Fibroblast of lung (primary cell): ENCODE data around the gene INO80C. TPM values are rescaled to one million over a fixed set of nuclear protein-coding genes. Genes with fewer than 3 reads are reported as not detected.

ENCODE experiments used
- DNase-seq, 2 donors: peaks; one replicate each; pipeline versions ENCODE4 v3.0.0 to v3.0.0-alpha.2; 2010; ENCODE audit warnings: low read depth in 2 of 2
- H2AFZ ChIP-seq: 2 replicates; pipeline ENCODE4 v1.5.1; 2012; ENCODE audit warnings: low read length, control low read depth, inconsistent platforms
- H3K27ac ChIP-seq: 2 replicates; pipeline ENCODE4 v1.5.1; 2011; ENCODE audit warnings: low read length, control low read depth; ENCODE audit not compliant: insufficient read depth
- H3K27me3 ChIP-seq: 2 replicates; pipeline ENCODE4 v1.5.1; 2011; ENCODE audit warnings: mild to moderate bottlenecking, low read length; ENCODE audit not compliant: control insufficient read depth, insufficient read depth
- H3K36me3 ChIP-seq: 2 replicates; pipeline ENCODE4 v1.5.1; 2011; ENCODE audit warnings: low read length; ENCODE audit not compliant: control insufficient read depth, insufficient read depth
- H3K4me1 ChIP-seq: 2 replicates; pipeline ENCODE4 v1.5.1; 2011; ENCODE audit warnings: low read length; ENCODE audit not compliant: control insufficient read depth, insufficient read depth; ENCODE audit errors: extremely low read depth
- H3K4me2 ChIP-seq: 2 replicates; pipeline ENCODE4 v1.5.1; 2011; ENCODE audit warnings: low read length, control low read depth; ENCODE audit not compliant: insufficient read depth; ENCODE audit errors: extremely low read depth
- H3K4me3 ChIP-seq, 4 experiments: fragments of 200-600 bp in 1 of 4; sonication (generic) in 1 of 4; replicated peaks in 1 of 4; 2 replicates each; pipeline ENCODE4 v1.5.1; 2011 to 2016; ENCODE audit warnings: low read length in 4 of 4, low read depth in 3 of 4, mild to moderate bottlenecking in 3 of 4, control low read depth in 2 of 4, inconsistent platforms in 1 of 4, mixed read lengths in 1 of 4; ENCODE audit not compliant: insufficient read depth in 1 of 4; ENCODE audit errors: control extremely low read depth in 1 of 4
- H3K79me2 ChIP-seq: 2 replicates; pipeline ENCODE4 v1.5.1; 2012; ENCODE audit warnings: mild to moderate bottlenecking, low read length, inconsistent platforms; ENCODE audit not compliant: control insufficient read depth, insufficient read depth
- H3K9ac ChIP-seq: 2 replicates; pipeline ENCODE4 v1.5.1; 2011; ENCODE audit warnings: mild to moderate bottlenecking, low read length, control low read depth; ENCODE audit not compliant: insufficient read depth
- H3K9me3 ChIP-seq: 2 replicates; pipeline ENCODE4 v1.5.1; 2012; ENCODE audit warnings: low read depth, low read length; ENCODE audit not compliant: control insufficient read depth, insufficient read depth
- H4K20me1 ChIP-seq: 2 replicates; pipeline ENCODE4 v1.5.1; 2011; ENCODE audit warnings: low read length; ENCODE audit not compliant: control insufficient read depth, insufficient read depth; ENCODE audit errors: extremely low read depth
- EZH2 ChIP-seq: IDR thresholded peaks from 2 replicates; pipeline ENCODE4 v1.5.1; 2012; ENCODE audit warnings: low read length, control low read depth, mild to moderate bottlenecking; ENCODE audit errors: missing control alignments
- polyA plus RNA-seq, 2 donors: library from polyadenylated mRNA; depleted of rRNA in 1 of 2; stranded (reverse) in 1 of 2; unstranded in 1 of 2; fragments of >200 nt; gene quantifications; 2 replicates each; pipeline ENCODE4 v1.2.1, GENCODE V29; 2011 to 2012; ENCODE audit warnings: missing spikeins in 1 of 2
- total RNA-seq: library from RNA; depleted of rRNA; stranded (reverse); fragments of >200 nt; gene quantifications from 2 replicates; pipeline ENCODE4 v1.2.1, GENCODE V29; 2014
- TF ChIP-seq, protein P1 (sequence below), 2 donors: IDR thresholded peaks in 1 of 2; conservative IDR thresholded peaks in 1 of 2; 1 replicate in 1 of 2; 2 replicates in 1 of 2; pipeline ENCODE4 v1.5.1; 2011 to 2012; ENCODE audit warnings: low read length in 2 of 2, control low read depth in 1 of 2, inconsistent platforms in 1 of 2, low read depth in 1 of 2, mild to moderate bottlenecking in 1 of 2

Gene INO80C
- total and polyA plus RNA-seq, 2 donors (not counting 1 experiment from before 2014, with no cell fraction given), result 3.1 to 9.4 TPM

DNA sequence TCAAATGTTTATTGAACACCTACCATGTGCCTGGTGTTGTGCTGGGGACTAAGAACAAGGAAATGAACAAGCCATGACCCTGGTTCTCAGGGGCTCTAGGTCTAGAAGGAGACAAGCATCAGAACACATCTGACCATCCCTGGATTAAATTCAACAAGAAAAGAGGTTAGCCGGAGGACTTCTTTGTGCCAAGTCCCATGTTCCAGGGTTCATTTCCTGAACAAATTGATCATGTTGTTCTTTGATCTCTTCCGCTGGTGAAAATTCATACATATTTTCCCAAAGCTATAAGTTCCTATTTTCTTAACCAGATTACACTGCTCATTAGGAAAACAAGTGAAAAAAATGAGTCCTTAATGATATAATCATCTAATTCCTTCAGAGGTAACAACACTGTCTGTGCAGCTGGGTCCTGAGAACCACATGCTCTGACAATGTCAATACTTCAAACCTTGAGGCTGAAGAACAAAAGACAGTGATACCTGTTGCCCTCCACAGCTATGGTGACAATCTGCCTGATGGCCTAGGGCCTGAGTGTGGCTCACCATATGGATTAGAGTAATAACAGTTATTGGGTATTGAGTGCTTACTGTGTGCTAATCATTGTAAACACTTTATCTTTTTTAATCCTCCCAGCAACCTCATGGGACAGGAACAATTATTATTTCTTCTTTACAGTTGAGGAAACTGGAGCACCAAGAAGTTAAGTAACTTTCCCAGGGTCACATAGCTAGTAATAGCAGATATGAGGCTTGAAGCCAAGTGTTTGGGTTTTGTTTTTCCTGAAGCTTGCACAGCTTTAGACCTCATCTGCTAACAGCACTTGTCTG, 24.6 kb upstream of the INO80C start:
- H3K9me3 ChIP-seq, result no peaks in the 10 kb centered on the region
- no peak overlapping the region for H3K9ac ChIP-seq
- no peaks in the 10 kb centered on the region for H3K36me3 ChIP-seq
- no peaks in the 10 kb centered on the region for H4K20me1 ChIP-seq
- DNase-seq, result no peak
- H3K4me1 ChIP-seq, result peaks cover 2% of the 10 kb centered on the region
- no peak overlapping the region for H3K4me3 ChIP-seq
- H3K4me2 ChIP-seq, result no peak overlapping the region
- H3K79me2 ChIP-seq, result no peaks in the 10 kb centered on the region
- H2AFZ ChIP-seq, result no peak overlapping the region
- TF ChIP-seq, protein P1, sequence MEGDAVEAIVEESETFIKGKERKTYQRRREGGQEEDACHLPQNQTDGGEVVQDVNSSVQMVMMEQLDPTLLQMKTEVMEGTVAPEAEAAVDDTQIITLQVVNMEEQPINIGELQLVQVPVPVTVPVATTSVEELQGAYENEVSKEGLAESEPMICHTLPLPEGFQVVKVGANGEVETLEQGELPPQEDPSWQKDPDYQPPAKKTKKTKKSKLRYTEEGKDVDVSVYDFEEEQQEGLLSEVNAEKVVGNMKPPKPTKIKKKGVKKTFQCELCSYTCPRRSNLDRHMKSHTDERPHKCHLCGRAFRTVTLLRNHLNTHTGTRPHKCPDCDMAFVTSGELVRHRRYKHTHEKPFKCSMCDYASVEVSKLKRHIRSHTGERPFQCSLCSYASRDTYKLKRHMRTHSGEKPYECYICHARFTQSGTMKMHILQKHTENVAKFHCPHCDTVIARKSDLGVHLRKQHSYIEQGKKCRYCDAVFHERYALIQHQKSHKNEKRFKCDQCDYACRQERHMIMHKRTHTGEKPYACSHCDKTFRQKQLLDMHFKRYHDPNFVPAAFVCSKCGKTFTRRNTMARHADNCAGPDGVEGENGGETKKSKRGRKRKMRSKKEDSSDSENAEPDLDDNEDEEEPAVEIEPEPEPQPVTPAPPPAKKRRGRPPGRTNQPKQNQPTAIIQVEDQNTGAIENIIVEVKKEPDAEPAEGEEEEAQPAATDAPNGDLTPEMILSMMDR (conservative IDR thresholded peaks at IDR 0.05 in 1 of 2, IDR thresholded peaks at IDR 0.05 in 1 of 2; ENCODE audit: low read depth in 1 of 2, low read length in 2 of 2), result no peak
- TF ChIP-seq EZH2, result no peak
- no peaks in the 10 kb centered on the region for H3K27me3 ChIP-seq
- no peak overlapping the region for H3K27ac ChIP-seq

DNA sequence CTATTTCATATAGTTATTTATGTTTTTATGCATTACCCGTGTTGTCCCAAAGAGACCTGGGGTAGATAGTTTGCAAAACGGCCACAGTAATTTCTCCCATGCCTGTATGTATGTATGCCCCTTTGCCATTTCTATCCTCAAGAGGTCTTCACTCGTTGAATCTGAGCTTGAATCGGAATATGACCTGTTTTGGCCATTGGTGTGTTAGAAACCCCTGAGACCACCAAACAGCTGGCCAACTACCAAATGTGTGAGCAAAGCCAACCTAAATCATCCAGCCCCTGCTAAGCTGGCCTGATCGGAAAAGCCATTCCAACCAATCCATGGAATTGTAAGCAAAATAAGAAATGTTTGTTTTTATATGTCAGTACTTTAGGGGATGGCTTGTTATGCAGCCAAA, 23.4 kb upstream of the INO80C start:
- H3K27me3 ChIP-seq, result no peaks in the 10 kb centered on the region

DNA sequence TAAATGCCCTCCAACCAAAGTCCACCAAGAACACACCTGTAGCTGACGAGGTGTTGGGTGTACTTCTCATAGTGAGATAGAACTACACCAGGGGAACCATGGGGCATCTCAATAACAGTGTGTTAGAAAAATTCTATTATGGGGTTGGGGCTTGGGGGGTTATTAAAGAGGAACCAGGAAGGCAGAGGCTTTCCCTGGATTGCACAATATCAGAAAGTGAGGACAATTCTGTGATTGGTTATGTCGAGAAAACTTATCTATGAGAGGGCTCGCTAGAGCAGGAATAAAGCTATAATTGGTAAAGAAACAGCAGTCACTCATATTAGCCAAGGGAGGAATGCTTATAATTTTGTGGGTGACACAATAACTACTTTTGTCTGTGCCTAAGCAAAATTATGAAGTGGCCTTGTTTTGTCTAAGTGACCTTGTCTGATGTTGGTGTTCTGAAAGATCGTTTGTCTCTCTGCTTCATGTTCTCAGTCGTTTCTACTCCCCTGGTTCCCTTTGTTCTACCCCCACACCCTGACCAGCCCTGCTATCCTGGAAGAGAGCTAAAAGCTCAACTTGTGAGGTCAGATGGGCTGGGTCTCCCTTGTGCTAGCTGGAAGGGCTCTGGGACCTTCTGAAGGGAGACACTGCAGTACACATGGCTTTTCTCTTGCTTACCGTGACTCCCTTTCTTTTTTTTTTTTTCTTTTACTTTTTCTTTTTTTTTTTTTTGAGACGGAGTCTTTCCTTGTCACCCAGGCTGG, 21.6 kb upstream of the INO80C start:
- H3K4me1 ChIP-seq, result no peaks in the 10 kb centered on the region
- no peaks in the 10 kb centered on the region for H3K9me3 ChIP-seq
- no peaks in the 10 kb centered on the region for H3K27me3 ChIP-seq
- DNase-seq, result no peak
- TF ChIP-seq, protein P1 (conservative IDR thresholded peaks at IDR 0.05 in 1 of 2, IDR thresholded peaks at IDR 0.05 in 1 of 2; ENCODE audit: low read depth in 1 of 2, low read length in 2 of 2), result no peak
- no peak for TF ChIP-seq EZH2
- no peak overlapping the region for H3K4me2 ChIP-seq
- no peaks in the 10 kb centered on the region for H3K79me2 ChIP-seq
- no peaks in the 10 kb centered on the region for H4K20me1 ChIP-seq
- no peak overlapping the region for H2AFZ ChIP-seq
- no peak overlapping the region for H3K4me3 ChIP-seq
- H3K9ac ChIP-seq, result no peak overlapping the region
- no peak overlapping the region for H3K27ac ChIP-seq
- no peaks in the 10 kb centered on the region for H3K36me3 ChIP-seq

More for the DNA sequence above, 23.4 kb upstream of the INO80C start:
- TF ChIP-seq, protein P1 (conservative IDR thresholded peaks at IDR 0.05 in 1 of 2, IDR thresholded peaks at IDR 0.05 in 1 of 2; ENCODE audit: low read depth in 1 of 2, low read length in 2 of 2), result no peak
- no peak for TF ChIP-seq EZH2
- Histone ChIP-seq H2AFZ (no peak overlapping the region), H3K4me3 (no peak overlapping the region), H3K4me1 (no peaks in the 10 kb centered on the region), H3K4me2 (no peak overlapping the region), H3K9me3 (no peaks in the 10 kb centered on the region), H3K36me3 (no peaks in the 10 kb centered on the region), H3K27ac (no peak overlapping the region), H3K9ac (no peak overlapping the region), H3K79me2 (no peaks in the 10 kb centered on the region), H4K20me1 (no peaks in the 10 kb centered on the region)
- DNase-seq, result no peak
